Cardiac muscle cell (in vitro differentiated cells and primary cell): Measurements from ENCODE around the gene MDFIC. TPM values are rescaled to one million over a fixed set of nuclear protein-coding genes. Genes with fewer than 3 reads are reported as not detected.

ENCODE experiments used
- DNase-seq, 2 donors: peaks; one replicate each; pipeline versions ENCODE4 v3.0.0 to v3.0.0-alpha.2; 2010 to 2017; ENCODE audit warnings: low read depth in 1 of 2, low spot score in 1 of 2
- H3K27ac ChIP-seq: fragments of 200-600 bp; sonication (generic); 2 replicates; pipeline ENCODE4 v1.5.1; 2016
- H3K27me3 ChIP-seq: fragments of 200-600 bp; sonication (generic); 2 replicates; pipeline ENCODE4 v1.6.0; 2016; ENCODE audit warnings: control low read depth
- H3K36me3 ChIP-seq: fragments of 200-600 bp; sonication (generic); 2 replicates; pipeline ENCODE4 v1.5.1; 2016; ENCODE audit warnings: control low read depth
- H3K4me1 ChIP-seq: fragments of 200-600 bp; sonication (generic); 2 replicates; pipeline ENCODE4 v1.8.1; 2017; ENCODE audit warnings: low read depth, mild to moderate bottlenecking, mixed run types
- H3K4me3 ChIP-seq: fragments of 200-600 bp; sonication (generic); 2 replicates; pipeline ENCODE4 v1.5.1; 2016; ENCODE audit warnings: mild to moderate bottlenecking
- H3K9me3 ChIP-seq: fragments of 200-600 bp; sonication (generic); 2 replicates; pipeline ENCODE4 v1.5.1; 2017; ENCODE audit warnings: low read depth, mild to moderate bottlenecking, control low read depth
- polyA plus RNA-seq: library from polyadenylated mRNA; unstranded; fragments of >200 nt; fragmentation: Nextera tagmentation; extraction: Ambion mirVana; gene quantifications from 2 replicates; pipeline ENCODE4 v1.2.1, GENCODE V29; 2016
- total RNA-seq: library from RNA; depleted of rRNA; stranded (reverse); fragments of >200 nt; gene quantifications from 2 replicates; pipeline ENCODE4 v1.2.3, GENCODE V29; 2016
- TF ChIP-seq, protein P1 (sequence below): IDR thresholded peaks from 2 replicates; pipeline ENCODE4 v1.5.1; 2012; ENCODE audit warnings: low read depth, mild to moderate bottlenecking, low read length

Gene MDFIC
- total RNA-seq (7.1 and 11.6 TPM in 2 replicates), polyA plus RNA-seq (11.7 and 15.2 TPM in 2 replicates)

GRCh38 chr7:114922026-114922651, at the start of gene MDFIC:
Gene MDFIC, plus strand, starts transcription at chr7:114922094. Its CDS starts 940 bp downstream, at chr7:114923034.
- H3K9me3 ChIP-seq, result no peaks in the 10 kb centered on the region
- TF ChIP-seq, protein P1, sequence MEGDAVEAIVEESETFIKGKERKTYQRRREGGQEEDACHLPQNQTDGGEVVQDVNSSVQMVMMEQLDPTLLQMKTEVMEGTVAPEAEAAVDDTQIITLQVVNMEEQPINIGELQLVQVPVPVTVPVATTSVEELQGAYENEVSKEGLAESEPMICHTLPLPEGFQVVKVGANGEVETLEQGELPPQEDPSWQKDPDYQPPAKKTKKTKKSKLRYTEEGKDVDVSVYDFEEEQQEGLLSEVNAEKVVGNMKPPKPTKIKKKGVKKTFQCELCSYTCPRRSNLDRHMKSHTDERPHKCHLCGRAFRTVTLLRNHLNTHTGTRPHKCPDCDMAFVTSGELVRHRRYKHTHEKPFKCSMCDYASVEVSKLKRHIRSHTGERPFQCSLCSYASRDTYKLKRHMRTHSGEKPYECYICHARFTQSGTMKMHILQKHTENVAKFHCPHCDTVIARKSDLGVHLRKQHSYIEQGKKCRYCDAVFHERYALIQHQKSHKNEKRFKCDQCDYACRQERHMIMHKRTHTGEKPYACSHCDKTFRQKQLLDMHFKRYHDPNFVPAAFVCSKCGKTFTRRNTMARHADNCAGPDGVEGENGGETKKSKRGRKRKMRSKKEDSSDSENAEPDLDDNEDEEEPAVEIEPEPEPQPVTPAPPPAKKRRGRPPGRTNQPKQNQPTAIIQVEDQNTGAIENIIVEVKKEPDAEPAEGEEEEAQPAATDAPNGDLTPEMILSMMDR, result no peak
- no peaks in the 10 kb centered on the region for H3K27me3 ChIP-seq
- DNase-seq, result peak; percentile 74 to 79
- H3K36me3 ChIP-seq, result no peaks in the 10 kb centered on the region
- H3K4me3 ChIP-seq, result peak within 1 kb of the TSS; percentile 92
- peaks cover 9% of the 10 kb centered on the region for H3K4me1 ChIP-seq
- no peak within 1 kb of the TSS for H3K27ac ChIP-seq

GRCh38 chr7:114874170-114874569, 47.7 kb upstream of the MDFIC start:
- Histone ChIP-seq H3K4me3 (no peak overlapping the region), H3K4me1 (no peaks in the 10 kb centered on the region), H3K27me3 (no peaks in the 10 kb centered on the region), H3K27ac (no peak overlapping the region), H3K9me3 (no peaks in the 10 kb centered on the region), H3K36me3 (no peaks in the 10 kb centered on the region)
- TF ChIP-seq, protein P1, result no peak
- DNase-seq, result no peak

DNA sequence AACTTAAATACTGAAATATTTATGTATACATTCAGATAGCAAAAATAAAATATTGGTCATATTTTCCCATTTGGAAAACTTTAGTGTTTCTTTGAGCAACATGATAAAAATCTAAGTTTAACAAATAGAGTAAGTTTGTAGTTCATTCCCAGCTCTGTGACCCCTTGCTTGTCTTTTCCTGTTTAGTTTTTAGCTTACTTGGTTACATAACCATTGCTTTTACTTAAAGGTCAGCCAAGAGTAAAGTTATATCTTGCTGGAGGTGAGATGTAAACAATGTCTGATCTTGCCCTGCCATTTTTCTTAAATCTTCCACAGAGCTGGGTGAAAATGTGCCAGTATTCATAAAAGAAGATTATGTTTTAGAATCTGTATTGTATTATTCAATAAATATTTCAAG, 46.7 kb upstream of the MDFIC start:
- Histone ChIP-seq H3K27me3 (no peaks in the 10 kb centered on the region), H3K4me3 (no peak overlapping the region), H3K27ac (no peak overlapping the region), H3K36me3 (no peaks in the 10 kb centered on the region), H3K9me3 (no peaks in the 10 kb centered on the region), H3K4me1 (no peaks in the 10 kb centered on the region)
- TF ChIP-seq, protein P1, result no peak
- DNase-seq, result no peak

- H3K9me3 ChIP-seq, result no peaks in the 10 kb centered on the region
- H3K4me1 ChIP-seq, result no peaks in the 10 kb centered on the region
- no peaks in the 10 kb centered on the region for H3K27me3 ChIP-seq
- H3K4me3 ChIP-seq, result no peak overlapping the region
- DNase-seq, result no peak
- TF ChIP-seq, protein P1, result no peak
- H3K27ac ChIP-seq, result no peak overlapping the region
- no peaks in the 10 kb centered on the region for H3K36me3 ChIP-seq
Measured at GRCh38 chr7:114879554-114879953, 42.3 kb upstream of the MDFIC start.

- H3K4me3 ChIP-seq, result no peak overlapping the region
- no peaks in the 10 kb centered on the region for H3K36me3 ChIP-seq
- TF ChIP-seq, protein P1, result no peak
- no peaks in the 10 kb centered on the region for H3K4me1 ChIP-seq
- no peaks in the 10 kb centered on the region for H3K27me3 ChIP-seq
- no peaks in the 10 kb centered on the region for H3K9me3 ChIP-seq
- no peak for DNase-seq
- no peak overlapping the region for H3K27ac ChIP-seq
Measured at GRCh38 chr7:114885836-114886235, 36.1 kb upstream of the MDFIC start.
